Mucosa of rectum (tissue), 2 donors: Measurements from ENCODE around the gene MNT.

ENCODE experiments used
- H3K27ac ChIP-seq, 2 donors: one replicate each; pipeline ENCODE4 v1.7.0; 2013; ENCODE audit warnings: inconsistent platforms in 2 of 2, low read depth in 2 of 2, low read length in 2 of 2
- H3K27me3 ChIP-seq, 2 donors: one replicate each; pipeline ENCODE4 v1.7.0; 2013; ENCODE audit warnings: low read length in 2 of 2; ENCODE audit not compliant: control insufficient read depth in 2 of 2, insufficient read depth in 2 of 2
- H3K36me3 ChIP-seq, 2 donors: one replicate each; pipeline ENCODE4 v1.7.0; 2013; ENCODE audit warnings: low read length in 2 of 2; ENCODE audit not compliant: control insufficient read depth in 2 of 2, insufficient read depth in 2 of 2
- H3K4me1 ChIP-seq, 2 donors: one replicate each; pipeline ENCODE4 v1.7.0; 2013; ENCODE audit warnings: low read length in 2 of 2, mild to moderate bottlenecking in 1 of 2; ENCODE audit not compliant: control insufficient read depth in 2 of 2, insufficient read depth in 2 of 2
- H3K4me3 ChIP-seq, 2 donors: one replicate each; pipeline ENCODE4 v1.7.0; 2013; ENCODE audit warnings: low read length in 2 of 2
- H3K9ac ChIP-seq, 2 donors: one replicate each; pipeline ENCODE4 v1.7.0; 2013; ENCODE audit warnings: low read length in 2 of 2, low read depth in 1 of 2, mild to moderate bottlenecking in 1 of 2
- H3K9me3 ChIP-seq, 2 donors: one replicate each; pipeline ENCODE4 v1.7.0; 2013; ENCODE audit warnings: low read length in 2 of 2; ENCODE audit not compliant: control insufficient read depth in 2 of 2
- donor health status: healthy.
- donor health status: Normal muscosa, but diverticular disease.

MNT gene

DNA sequence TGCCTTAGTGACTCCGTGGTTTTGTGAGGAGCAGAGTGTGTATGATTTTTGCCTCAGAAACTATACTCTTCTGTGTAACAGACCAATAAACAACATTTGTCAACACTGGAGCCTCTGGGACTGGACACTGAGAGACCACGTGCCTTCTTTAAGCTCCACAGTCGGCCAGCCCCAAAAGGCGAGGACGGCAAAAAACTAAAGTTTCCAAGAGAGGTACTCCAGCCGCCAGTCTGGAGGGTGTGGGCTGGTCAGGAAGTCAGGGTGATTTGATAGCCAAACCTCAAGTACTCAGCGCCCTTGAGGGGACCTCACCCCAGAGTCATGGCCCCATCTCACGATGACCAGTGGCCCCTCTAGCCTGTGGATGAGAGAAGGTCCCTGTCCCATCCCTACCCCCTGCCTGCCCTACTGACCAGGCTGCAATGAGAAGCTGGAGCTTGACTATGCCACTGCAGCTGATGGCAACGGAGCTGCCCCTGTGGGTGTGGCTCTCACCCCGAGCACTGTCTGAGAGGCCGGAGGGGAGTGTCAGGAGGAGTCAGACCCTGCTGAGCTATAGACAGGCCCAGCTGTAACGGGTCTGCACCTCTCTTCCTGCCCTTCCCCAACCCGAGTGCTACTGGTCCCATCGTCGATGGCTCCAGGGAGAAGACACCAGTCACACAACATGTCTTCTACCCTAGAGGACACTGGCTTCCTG, 19.8 kb downstream of the MNT start:
- Histone ChIP-seq H3K9me3 (no peaks in the 10 kb centered on the region), H3K4me3 (no peak overlapping the region), H3K9ac (no peak overlapping the region), H3K27ac (no peak overlapping the region), H3K27me3 (no peaks in the 10 kb centered on the region), H3K36me3 (peaks cover 15% of the 10 kb centered on the region in 2 donors), H3K4me1 (peaks cover 2 to 8% of the 10 kb centered on the region in 2 donors)

DNA sequence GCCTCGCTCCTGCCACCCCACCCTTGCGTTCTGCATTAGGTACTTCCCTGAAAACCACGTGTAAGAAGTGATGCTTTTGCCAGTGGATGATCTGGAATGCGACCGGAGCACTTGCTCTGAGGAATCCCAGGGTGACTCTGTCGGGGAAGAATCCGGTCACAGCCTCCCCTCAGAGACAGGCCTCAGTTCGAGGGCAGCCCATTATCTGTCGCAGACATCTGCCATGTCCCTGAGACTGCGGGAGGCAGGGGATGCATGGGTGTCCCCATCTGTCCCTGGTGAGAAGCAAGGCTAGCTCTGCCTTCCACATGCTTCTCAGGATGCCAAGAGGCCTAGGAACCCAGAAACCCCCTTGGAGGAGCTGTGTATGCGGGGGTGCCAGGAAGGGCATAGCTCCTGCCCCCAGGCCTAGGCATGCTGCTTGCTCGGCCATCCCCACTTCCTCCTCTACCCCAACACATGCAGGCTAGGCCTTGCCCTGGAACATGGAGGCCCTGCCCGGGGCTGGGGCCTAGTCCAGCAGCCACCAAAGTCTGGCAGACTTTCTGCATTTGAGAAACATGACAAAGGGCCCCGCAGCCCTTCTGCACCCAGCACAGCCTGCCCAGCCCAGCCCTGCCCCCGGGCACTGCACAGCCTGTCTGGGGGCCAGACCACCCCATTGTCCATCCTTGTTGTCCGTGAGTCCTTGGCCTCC, 20.5 kb downstream of the MNT start:
- H3K4me1 ChIP-seq = peaks cover 0 to 8% of the 10 kb centered on the region in 2 donors
- H3K36me3 ChIP-seq = peaks cover 12 to 14% of the 10 kb centered on the region in 2 donors
- H3K27me3 ChIP-seq = no peaks in the 10 kb centered on the region
- no peak overlapping the region for H3K4me3 ChIP-seq
- no peak overlapping the region for H3K9ac ChIP-seq
- H3K27ac ChIP-seq = no peak overlapping the region
- H3K9me3 ChIP-seq = no peaks in the 10 kb centered on the region

DNA sequence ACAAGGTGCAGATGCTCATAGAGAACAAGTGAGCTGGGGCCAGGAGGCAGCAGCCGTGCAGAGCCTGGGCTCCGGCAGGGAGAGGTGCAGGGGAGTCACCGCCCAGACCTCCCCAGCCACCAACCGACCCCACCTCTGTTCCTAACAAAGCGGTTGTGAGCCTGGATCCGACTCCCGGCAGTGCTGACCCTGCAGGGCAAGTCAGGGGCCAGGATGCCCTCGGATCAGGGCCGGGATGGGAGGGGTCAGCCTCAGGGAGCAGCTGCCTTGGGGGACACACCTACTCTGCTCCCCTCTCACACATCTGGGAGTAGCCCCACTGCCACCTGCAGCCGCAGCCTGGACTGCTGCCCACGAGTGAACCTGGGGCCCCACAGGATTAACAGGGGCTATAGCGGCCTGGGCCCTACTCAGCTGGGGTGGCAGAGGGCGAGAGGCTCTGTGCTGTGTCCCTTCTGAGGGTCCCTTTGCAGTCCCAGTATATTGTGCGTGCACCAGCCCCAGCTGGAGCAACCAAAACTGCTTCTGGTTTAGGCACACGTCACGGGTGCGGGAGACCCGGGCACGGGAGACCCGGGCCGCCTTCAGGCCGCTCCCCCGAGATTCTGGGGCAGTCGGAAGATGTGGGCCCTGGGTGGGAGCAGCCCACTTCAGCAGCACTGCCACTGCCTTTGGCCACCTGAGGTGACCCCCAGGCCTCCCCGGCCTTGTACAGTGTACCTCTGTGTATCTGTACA, 21.2 kb downstream of the MNT start:
- no peak overlapping the region for H3K27ac ChIP-seq
- no peak overlapping the region for H3K4me3 ChIP-seq
- no peaks in the 10 kb centered on the region for H3K27me3 ChIP-seq
- peaks cover 16% of the 10 kb centered on the region in 2 donors for H3K36me3 ChIP-seq
- peaks cover 0 to 8% of the 10 kb centered on the region in 2 donors for H3K4me1 ChIP-seq
- no peak overlapping the region for H3K9ac ChIP-seq
- no peaks in the 10 kb centered on the region for H3K9me3 ChIP-seq

DNA sequence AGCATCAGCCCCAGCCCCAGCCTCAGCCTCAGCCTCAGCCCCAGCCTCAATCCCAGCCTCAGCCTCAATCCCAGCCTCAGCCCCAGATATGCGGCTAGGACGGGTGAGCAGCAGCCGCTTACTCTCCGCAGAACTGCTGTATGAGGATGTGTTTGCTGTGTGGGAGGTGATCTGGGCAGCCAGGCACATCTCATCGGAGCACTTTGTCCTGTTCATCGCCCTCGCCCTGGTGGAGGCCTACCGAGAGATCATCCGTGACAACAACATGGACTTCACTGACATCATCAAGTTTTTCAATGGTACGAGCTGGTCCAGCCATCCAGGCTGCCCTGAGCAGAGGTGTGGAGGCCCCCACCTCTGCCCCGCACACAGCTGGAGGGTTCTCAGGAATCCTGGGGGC, 22.0 kb downstream of the MNT start:
- Histone ChIP-seq H3K4me1 (peaks cover 0 to 8% of the 10 kb centered on the region in 2 donors), H3K27me3 (no peaks in the 10 kb centered on the region), H3K9me3 (no peaks in the 10 kb centered on the region), H3K36me3 (peaks cover 16% of the 10 kb centered on the region in 2 donors), H3K27ac (no peak overlapping the region), H3K4me3 (no peak overlapping the region), H3K9ac (no peak overlapping the region)

DNA sequence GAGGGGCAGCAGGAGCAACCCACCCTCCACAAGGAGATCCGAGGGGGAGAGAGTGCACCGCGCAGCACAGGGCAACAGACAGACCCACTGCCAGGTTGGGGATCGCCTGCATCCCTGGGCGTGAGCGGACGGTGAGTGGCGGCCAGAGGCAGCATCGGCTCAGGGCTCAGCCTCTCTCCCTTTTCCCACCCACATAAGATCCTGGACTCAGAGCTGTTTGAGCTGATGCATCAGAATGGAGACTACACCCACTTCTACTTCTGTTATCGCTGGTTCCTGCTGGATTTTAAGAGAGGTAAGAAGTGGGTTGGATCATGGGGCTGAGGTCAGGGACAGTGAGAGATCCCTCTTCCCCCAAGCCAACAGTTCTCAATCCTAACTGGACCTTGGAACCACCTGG, 23.2 kb downstream of the MNT start:
- H3K27me3 ChIP-seq = no peaks in the 10 kb centered on the region
- H3K4me1 ChIP-seq = peaks cover 0 to 4% of the 10 kb centered on the region in 2 donors
- peaks cover 24% of the 10 kb centered on the region in 2 donors for H3K36me3 ChIP-seq
- H3K9ac ChIP-seq = no peak overlapping the region
- H3K9me3 ChIP-seq = no peaks in the 10 kb centered on the region
- no peak overlapping the region for H3K27ac ChIP-seq
- H3K4me3 ChIP-seq = no peak overlapping the region

DNA sequence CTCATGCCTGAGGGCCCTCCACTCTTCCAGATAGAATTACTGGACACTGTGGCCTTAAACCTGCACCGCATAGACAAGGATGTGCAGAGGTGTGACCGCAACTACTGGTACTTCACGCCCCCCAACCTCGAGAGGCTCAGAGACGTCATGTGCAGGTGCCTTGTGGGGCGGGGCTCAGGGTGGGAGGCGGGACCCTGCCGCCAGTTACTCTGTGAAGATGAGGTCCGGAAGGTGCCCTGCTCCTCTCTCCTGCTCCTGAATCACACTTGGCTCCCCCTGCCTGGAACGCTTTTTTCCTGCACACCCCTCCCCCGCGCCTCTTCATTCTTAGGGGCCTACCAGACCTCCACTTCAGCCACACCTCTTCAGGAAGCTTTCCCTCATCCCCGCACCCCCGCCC, 24.8 kb downstream of the MNT start:
- no peaks in the 10 kb centered on the region for H3K9me3 ChIP-seq
- no peak overlapping the region for H3K9ac ChIP-seq
- H3K27ac ChIP-seq = no peak overlapping the region
- H3K4me3 ChIP-seq = no peak overlapping the region
- H3K4me1 ChIP-seq = no peaks in the 10 kb centered on the region
- peaks cover 20 to 22% of the 10 kb centered on the region in 2 donors for H3K36me3 ChIP-seq
- no peaks in the 10 kb centered on the region for H3K27me3 ChIP-seq

DNA sequence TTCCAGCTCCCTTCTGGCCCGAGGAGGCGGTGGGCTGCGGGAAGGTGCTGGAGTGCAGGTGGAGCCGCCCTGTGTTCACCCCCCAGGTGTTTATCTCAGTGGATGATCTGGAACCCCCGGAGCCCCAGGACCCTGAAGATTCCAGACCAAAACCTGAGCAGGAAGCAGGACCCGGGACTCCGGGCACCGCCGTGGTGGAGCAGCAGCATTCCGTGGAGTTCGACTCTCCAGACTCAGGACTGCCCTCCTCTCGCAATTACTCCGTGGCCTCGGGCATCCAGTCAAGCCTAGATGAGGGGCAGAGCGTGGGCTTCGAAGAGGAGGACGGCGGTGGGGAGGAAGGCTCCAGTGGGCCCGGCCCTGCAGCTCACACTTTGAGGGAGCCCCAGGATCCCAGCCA, 25.5 kb downstream of the MNT start:
- Histone ChIP-seq H3K4me3 (no peak overlapping the region), H3K36me3 (peaks cover 15 to 22% of the 10 kb centered on the region in 2 donors), H3K9me3 (no peaks in the 10 kb centered on the region), H3K4me1 (no peaks in the 10 kb centered on the region), H3K27ac (no peak overlapping the region), H3K27me3 (no peaks in the 10 kb centered on the region), H3K9ac (no peak overlapping the region)

DNA sequence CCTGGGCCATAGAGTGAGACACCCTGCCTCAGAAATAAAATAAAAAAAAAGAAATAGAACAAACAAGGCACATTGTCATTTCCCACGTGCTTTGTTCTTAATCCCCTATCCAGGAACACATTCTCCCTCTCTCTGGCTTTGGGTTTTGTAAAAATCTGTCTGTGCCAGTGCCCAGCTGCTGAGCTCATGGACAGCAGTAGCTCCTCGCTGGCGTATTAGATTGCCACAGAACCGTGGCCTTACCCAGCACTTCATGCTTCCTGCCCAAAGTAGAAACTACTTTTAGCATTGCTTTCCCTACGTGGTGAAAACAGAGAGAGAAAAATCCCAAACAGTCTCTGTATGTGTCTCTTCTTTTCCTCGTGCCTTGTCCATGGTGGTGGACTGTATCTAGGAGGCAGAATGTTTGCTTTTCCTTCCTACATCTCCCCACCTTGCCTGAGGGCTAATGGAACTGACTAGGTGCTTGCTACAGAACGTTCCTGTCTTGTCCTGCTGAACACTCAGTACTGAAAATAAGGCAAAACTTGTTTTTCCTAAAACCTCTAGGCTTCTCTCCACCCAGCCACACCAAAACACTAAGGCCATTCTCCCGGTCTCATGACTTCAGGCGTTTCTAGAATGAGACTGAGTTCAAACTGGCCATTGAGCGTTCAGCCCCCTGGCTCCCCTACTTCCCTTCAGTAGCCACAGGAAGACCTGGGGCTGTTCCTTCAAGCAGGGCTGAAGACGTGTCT, 26.1 kb downstream of the MNT start:
- Histone ChIP-seq H3K9ac (no peak overlapping the region), H3K9me3 (no peaks in the 10 kb centered on the region), H3K4me3 (no peak overlapping the region), H3K27ac (no peak overlapping the region), H3K36me3 (peaks cover 15 to 18% of the 10 kb centered on the region in 2 donors), H3K27me3 (no peaks in the 10 kb centered on the region), H3K4me1 (no peaks in the 10 kb centered on the region)

DNA sequence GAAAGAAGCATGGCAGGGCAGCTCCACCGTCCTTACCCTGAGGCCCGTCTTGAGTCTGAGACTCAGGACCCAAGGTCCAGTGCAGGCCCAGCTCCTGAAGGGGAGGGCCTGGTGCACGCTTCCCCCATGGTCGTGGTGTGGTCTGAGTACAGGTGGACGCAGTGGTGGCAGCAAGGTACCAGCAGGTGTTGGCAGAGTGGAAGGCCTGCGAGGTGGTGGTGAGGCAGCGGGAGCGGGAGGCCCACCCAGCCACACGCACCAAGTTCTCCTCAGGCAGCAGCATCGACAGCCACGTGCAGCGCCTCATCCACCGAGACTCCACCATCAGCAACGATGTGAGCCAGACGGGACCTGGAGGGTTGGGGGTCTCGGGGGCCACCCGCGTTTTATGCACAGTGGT, 27.7 kb downstream of the MNT start:
- Histone ChIP-seq H3K27me3 (no peaks in the 10 kb centered on the region), H3K4me3 (no peak overlapping the region), H3K36me3 (peaks cover 15 to 19% of the 10 kb centered on the region in 2 donors)

More for the DNA sequence above, 27.7 kb downstream of the MNT start:
- H3K4me1 ChIP-seq = no peaks in the 10 kb centered on the region
- no peaks in the 10 kb centered on the region for H3K9me3 ChIP-seq
- no peak overlapping the region for H3K9ac ChIP-seq
- H3K27ac ChIP-seq = no peak overlapping the region
